WI38 (cell line): Measurements from ENCODE around the gene KIF5B.

Source experiments
- H3K4me3 ChIP-seq: 2 replicates; pipeline ENCODE4 v1.5.1; 2011; ENCODE audit warnings: low read depth, mild to moderate bottlenecking, control low read depth, low read length
- CTCF ChIP-seq: IDR thresholded peaks from 2 replicates; pipeline ENCODE4 v1.5.1; 2012; ENCODE audit warnings: low read depth, mild to moderate bottlenecking, control low read depth, low read length

KIF5B gene

GRCh38 chr10:31959461-31960173 lies 96.6 kb downstream of the KIF5B start:
- TF ChIP-seq CTCF, result no peak
- H3K4me3 ChIP-seq, result no peak overlapping the region
